SK-N-SH treated with all-trans-retinoic acid at 6 μM for 48 hours (cell line): ENCODE data around the gene ATMIN.

ENCODE experiments used
- ATAC-seq: fragments of 200-7000 bp; cut with Tn5 transposase; 3 replicates; pipeline ENCODE4 v1.9.1; 2020; ENCODE audit warnings: mild to moderate bottlenecking, moderate library complexity
- ARNTL ChIP-seq: fragments of 450-650 bp; formaldehyde crosslinking; IDR thresholded peaks from 2 replicates; pipeline ENCODE4 v1.5.0; 2020; ENCODE audit warnings: low read depth, mild to moderate bottlenecking, moderate library complexity, borderline replicate concordance
- BACH2 ChIP-seq: fragments of 250-450 bp; sonication (Bioruptor Pico); IDR thresholded peaks from 2 replicates; pipeline ENCODE4 v1.9.0; 2021; ENCODE audit warnings: mild to moderate bottlenecking, borderline replicate concordance
- CREB5 ChIP-seq: fragments of 250-450 bp; sonication (Bioruptor Pico); IDR thresholded peaks from 2 replicates; pipeline ENCODE4 v1.5.1; 2020; ENCODE audit warnings: low read depth, mild to moderate bottlenecking, moderate library complexity
- CSDC2 ChIP-seq: fragments of 250-450 bp; sonication (Bioruptor Pico); IDR thresholded peaks from 2 replicates; pipeline ENCODE4 v1.5.0; 2020; ENCODE audit warnings: mild to moderate bottlenecking, moderate library complexity
- CSRNP3 ChIP-seq: fragments of 250-450 bp; sonication (Bioruptor Pico); IDR thresholded peaks from 2 replicates; pipeline ENCODE4 v1.5.1; 2021; ENCODE audit warnings: mild to moderate bottlenecking, moderate library complexity
- ESRRG ChIP-seq: fragments of 250-450 bp; sonication (Bioruptor Pico); IDR thresholded peaks from 2 replicates; pipeline ENCODE4 v1.6.1; 2021; ENCODE audit warnings: mild to moderate bottlenecking
- GLIS3 ChIP-seq: fragments of 250-450 bp; sonication (Bioruptor Pico); IDR thresholded peaks from 2 replicates; pipeline ENCODE4 v1.5.0; 2020; ENCODE audit warnings: mild to moderate bottlenecking, moderate library complexity
- OSR1 ChIP-seq: fragments of 250-450 bp; sonication (Bioruptor Pico); IDR thresholded peaks from 2 replicates; pipeline ENCODE4 v1.8.0; 2022; ENCODE audit warnings: moderate library complexity, mild to moderate bottlenecking, inconsistent platforms
- PATZ1 ChIP-seq: fragments of 250-450 bp; sonication (Bioruptor Pico); IDR thresholded peaks from 2 replicates; pipeline ENCODE4 v1.8.0; 2020; ENCODE audit warnings: mild to moderate bottlenecking, moderate library complexity, borderline replicate concordance
- POU6F1 ChIP-seq: fragments of 250-450 bp; sonication (Bioruptor Pico); IDR thresholded peaks from 2 replicates; pipeline ENCODE4 v1.8.0; 2021; ENCODE audit warnings: low read depth, mild to moderate bottlenecking, moderate library complexity, borderline replicate concordance
- RARB ChIP-seq: fragments of 250-450 bp; sonication (Bioruptor Pico); IDR thresholded peaks from 2 replicates; pipeline ENCODE4 v1.8.0; 2021; ENCODE audit warnings: mild to moderate bottlenecking, moderate library complexity
- SNAI2 ChIP-seq: fragments of 250-450 bp; sonication (Bioruptor Pico); IDR thresholded peaks from 2 replicates; pipeline ENCODE4 v1.5.0; 2020; ENCODE audit warnings: mild to moderate bottlenecking, moderate library complexity
- TCF4 ChIP-seq: fragments of 250-450 bp; sonication (Bioruptor Pico); IDR thresholded peaks from 2 replicates; pipeline ENCODE4 v1.8.0; 2021; ENCODE audit warnings: mild to moderate bottlenecking, moderate library complexity, borderline replicate concordance
- TSHZ2 ChIP-seq: fragments of 250-450 bp; sonication (Bioruptor Pico); IDR thresholded peaks from 2 replicates; pipeline ENCODE4 v1.5.0; 2020; ENCODE audit warnings: mild to moderate bottlenecking, moderate library complexity
- ZC3H10 ChIP-seq: fragments of 250-450 bp; sonication (Bioruptor Pico); IDR thresholded peaks from 2 replicates; pipeline ENCODE4 v1.5.1; 2021; ENCODE audit warnings: mild to moderate bottlenecking, moderate library complexity
- ZFP3 ChIP-seq: fragments of 250-450 bp; sonication (Bioruptor Pico); IDR thresholded peaks from 2 replicates; pipeline ENCODE4 v1.5.0; 2020; ENCODE audit warnings: mild to moderate bottlenecking, moderate library complexity
- ZNF565 ChIP-seq: fragments of 450-650 bp; formaldehyde crosslinking; conservative IDR thresholded peaks from 2 replicates; pipeline ENCODE4 v1.5.0; 2020; ENCODE audit warnings: low read depth, mild to moderate bottlenecking, moderate library complexity

The ATMIN gene

GRCh38 chr16:80997964-80998620 lies 37.5 kb upstream of the ATMIN start (continued):
- no peak for TF ChIP-seq PATZ1 (CRISPR knock-in tag)

GRCh38 chr16:81000873-81001272 lies 34.8 kb upstream of the ATMIN start:
- TF ChIP-seq BACH2 (no peak), PATZ1 (CRISPR knock-in tag) (no peak), CREB5 (CRISPR knock-in tag) (no peak), OSR1 (CRISPR knock-in tag) (no peak), CSRNP3 (CRISPR knock-in tag) (no peak), TCF4 (CRISPR knock-in tag) (no peak), RARB (CRISPR knock-in tag) (no peak), GLIS3 (CRISPR knock-in tag) (no peak), ZC3H10 (CRISPR knock-in tag) (no peak), TSHZ2 (CRISPR knock-in tag) (no peak), SNAI2 (CRISPR knock-in tag) (no peak), POU6F1 (CRISPR knock-in tag) (no peak), ZFP3 (no peak), ESRRG (CRISPR knock-in tag) (no peak)
- ATAC-seq = no peak

- no peak for TF ChIP-seq ZC3H10 (CRISPR knock-in tag)
- no peak for TF ChIP-seq RARB (CRISPR knock-in tag)
- no peak for TF ChIP-seq ZNF565
- TF ChIP-seq TCF4 (CRISPR knock-in tag) = no peak
- TF ChIP-seq PATZ1 (CRISPR knock-in tag) = no peak
- no peak for TF ChIP-seq CSRNP3 (CRISPR knock-in tag)
- TF ChIP-seq CSDC2 = no peak
- TF ChIP-seq BACH2 = no peak
- no peak for TF ChIP-seq POU6F1 (CRISPR knock-in tag)
- no peak for TF ChIP-seq ARNTL (CRISPR knock-in tag)
- TF ChIP-seq CREB5 (CRISPR knock-in tag) = no peak
- TF ChIP-seq ZFP3 = no peak
- ATAC-seq = no peak
These were observed 34.3 kb upstream of the ATMIN start for GRCh38 chr16:81001330-81001729.
